HG03439 (cell line): ENCODE measurements around the gene NKAIN2.
"Not testable (repeated sequence)": the region's sequence is repeated elsewhere in the genome, so short reads cannot be mapped to it uniquely, and the experiment has no call there.

ENCODE experiments used
- ATAC-seq: cut with Tn5 transposase; IDR thresholded peaks from one replicate; pipeline ENCODE4 v1.9.1; 2021; ENCODE audit warnings: mild to moderate bottlenecking, moderate library complexity; ENCODE audit not compliant: unreplicated experiment

Gene NKAIN2

GRCh38 chr6:124294574-124295200, 491.0 kb downstream of the NKAIN2 start:
- no peak for ATAC-seq

GRCh38 chr6:124297507-124297906, 493.8 kb downstream of the NKAIN2 start:
- ATAC-seq: no peak

- no peak for ATAC-seq
Measured at GRCh38 chr6:124298730-124299129, 495.1 kb downstream of the NKAIN2 start.

- ATAC-seq: not testable (repeated sequence)
Measured at GRCh38 chr6:124300907-124301306, 497.2 kb downstream of the NKAIN2 start.

GRCh38 chr6:124303971-124304370, 500.3 kb downstream of the NKAIN2 start:
- ATAC-seq: no peak

- no peak for ATAC-seq
Measured at GRCh38 chr6:124310139-124310538, 506.5 kb downstream of the NKAIN2 start.

GRCh38 chr6:124319410-124319809, 515.7 kb downstream of the NKAIN2 start:
- no peak for ATAC-seq

GRCh38 chr6:124324237-124324636, 520.6 kb downstream of the NKAIN2 start:
- ATAC-seq: no peak

- no peak for ATAC-seq
Measured at GRCh38 chr6:124330197-124330596, 526.5 kb downstream of the NKAIN2 start.

GRCh38 chr6:124334359-124334758, 530.7 kb downstream of the NKAIN2 start:
- ATAC-seq: no peak

GRCh38 chr6:124339610-124340334, 536.1 kb downstream of the NKAIN2 start:
- no peak for ATAC-seq

GRCh38 chr6:124348339-124348738, 544.7 kb downstream of the NKAIN2 start:
- ATAC-seq: not testable (repeated sequence)

GRCh38 chr6:124355146-124355545, 551.5 kb downstream of the NKAIN2 start:
- no peak for ATAC-seq

GRCh38 chr6:124356276-124356810, 552.7 kb downstream of the NKAIN2 start:
- ATAC-seq: no peak

GRCh38 chr6:124356811-124357210, 553.1 kb downstream of the NKAIN2 start:
- no peak for ATAC-seq

GRCh38 chr6:124368131-124368530, 564.5 kb downstream of the NKAIN2 start:
- ATAC-seq: no peak

GRCh38 chr6:124371974-124372475, 568.4 kb downstream of the NKAIN2 start:
- no peak for ATAC-seq

GRCh38 chr6:124373386-124373785, 569.7 kb downstream of the NKAIN2 start:
- no peak for ATAC-seq

GRCh38 chr6:124389127-124389526, 585.5 kb downstream of the NKAIN2 start:
- ATAC-seq: no peak

GRCh38 chr6:124393536-124393935, 589.9 kb downstream of the NKAIN2 start:
- no peak for ATAC-seq

GRCh38 chr6:124396361-124396760, 592.7 kb downstream of the NKAIN2 start:
- no peak for ATAC-seq
